Glomerular endothelial cell (primary cell): Measurements from ENCODE around the gene CSRNP2. TPM values are rescaled to one million over a fixed set of nuclear protein-coding genes. Genes with fewer than 3 reads are reported as not detected.
A peak's percentile ranks its signal among the peaks of the same experiment; 100 is the strongest.
"Not testable (repeated sequence)": the region's sequence is repeated elsewhere in the genome, so short reads cannot be mapped to it uniquely, and the experiment has no call there.

Experiments used
- DNase-seq: peaks from one replicate; pipeline ENCODE4 v3.0.0-alpha.2; 2011; ENCODE audit warnings: low read depth, low spot score; ENCODE audit errors: extremely low read depth
- total RNA-seq: library from RNA; depleted of rRNA; stranded (reverse); fragments of >200 nt; gene quantifications from 2 replicates; pipeline ENCODE4 v1.2.3, GENCODE V29; 2015

Gene CSRNP2
- total RNA-seq, 1 donor from 2014 or later: 41.3 TPM

GRCh38 chr12:51078346-51078745 lies 5.0 kb downstream of the CSRNP2 start:
- not testable (repeated sequence) for DNase-seq

DNA sequence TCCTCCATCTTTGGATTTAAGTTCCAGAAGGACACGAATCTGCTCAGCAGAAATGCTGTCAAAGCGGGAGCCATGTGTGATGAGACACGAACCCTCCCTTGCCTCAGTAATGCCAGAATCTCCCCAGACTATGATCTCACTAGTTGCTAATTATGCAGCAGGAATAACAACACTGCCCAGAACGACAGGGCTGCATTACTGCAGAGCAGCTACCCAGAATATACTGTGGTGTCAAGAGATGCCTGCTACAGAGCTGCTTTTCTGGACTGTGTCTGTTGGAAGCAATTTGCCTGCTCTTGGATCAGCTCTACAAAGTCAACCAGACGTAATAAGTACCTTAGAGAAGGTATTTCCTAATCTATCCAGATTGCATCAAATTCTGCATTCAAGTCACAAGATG lies 5.5 kb downstream of the CSRNP2 start:
- DNase-seq: no peak

- no peak for DNase-seq
Observed at GRCh38 chr12:51076236-51076930, 7.0 kb downstream of the CSRNP2 start.

DNA sequence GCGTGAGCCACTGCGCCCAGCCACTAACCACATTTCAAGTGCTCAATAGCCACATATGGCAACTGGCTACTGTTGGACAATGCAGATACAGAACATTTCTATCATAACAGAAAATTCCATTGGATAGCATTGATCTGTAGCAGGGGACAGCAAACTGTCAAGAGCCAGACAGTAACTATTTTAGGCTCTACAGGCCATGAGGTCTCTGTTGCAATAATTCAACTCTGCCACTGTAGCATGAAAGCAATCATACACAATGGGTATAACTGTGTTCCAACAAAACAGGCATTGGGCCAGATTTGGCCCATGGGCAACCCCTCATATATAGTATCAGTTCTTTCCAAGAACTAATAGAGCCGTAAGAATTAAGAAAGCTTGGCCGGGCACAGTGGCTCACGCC lies 8.0 kb downstream of the CSRNP2 start:
- no peak for DNase-seq

DNA sequence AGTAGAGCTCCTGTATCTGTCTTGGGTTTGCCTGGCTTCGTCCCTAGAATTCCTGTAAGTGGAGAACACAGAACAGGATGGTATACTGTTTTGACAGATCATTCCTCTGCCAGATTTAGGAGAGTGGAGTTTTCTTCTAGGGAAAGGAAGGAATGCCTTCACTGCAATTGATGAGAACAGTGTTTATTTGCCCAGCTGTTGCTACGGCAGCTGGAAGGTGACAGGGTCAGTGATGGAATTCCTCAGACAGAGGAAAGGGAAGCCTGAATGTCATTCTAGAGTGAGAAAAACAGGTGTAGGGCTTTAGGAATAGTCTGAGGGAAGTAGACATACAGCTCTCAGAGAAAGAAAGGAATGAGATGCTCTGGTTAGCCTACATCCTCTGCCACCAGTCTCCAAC lies 11.7 kb downstream of the CSRNP2 start:
- no peak for DNase-seq

- no peak for DNase-seq
Observed at GRCh38 chr12:51070004-51070403, 13.4 kb downstream of the CSRNP2 start.

DNA sequence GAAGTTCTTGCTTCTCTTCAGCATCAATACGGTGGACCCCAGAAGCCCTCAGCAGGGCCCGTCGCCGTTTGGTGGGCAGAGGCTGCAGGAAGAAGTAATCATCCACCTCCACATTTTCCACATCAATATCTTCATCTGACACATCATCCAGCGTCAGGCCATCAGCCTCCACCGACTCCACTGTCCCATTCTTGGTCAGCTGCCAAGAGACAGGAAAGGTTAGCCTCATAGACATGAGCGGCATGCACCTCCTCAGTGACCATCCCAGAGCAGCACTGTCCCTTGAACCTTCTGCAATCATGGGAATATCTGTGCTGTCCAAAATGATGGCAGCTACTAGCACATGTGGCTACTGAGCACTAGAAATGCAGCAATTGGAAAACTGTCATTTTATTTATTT lies 15.6 kb downstream of the CSRNP2 start:
- DNase-seq: no peak

GRCh38 chr12:51067229-51067628 lies 16.2 kb downstream of the CSRNP2 start:
- no peak for DNase-seq

DNA sequence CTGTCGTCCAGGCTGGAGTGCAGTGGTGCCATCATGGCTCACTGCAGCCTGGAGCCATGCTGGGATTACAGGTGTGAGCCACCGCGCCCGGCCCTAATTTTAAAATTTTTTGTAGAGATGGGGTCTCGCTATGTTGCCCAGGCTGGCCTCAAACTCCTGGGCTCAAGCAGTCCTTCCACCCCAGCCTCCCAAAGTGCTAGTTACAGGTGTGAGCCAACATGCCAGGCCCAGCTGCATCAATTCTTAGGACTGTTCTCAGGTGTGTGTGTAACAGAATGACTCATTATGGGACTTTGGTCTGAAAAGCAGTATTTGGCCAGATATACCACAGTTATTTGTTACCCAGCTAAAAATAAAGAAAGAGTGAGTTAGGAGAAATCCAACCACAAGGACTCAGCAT lies 17.9 kb downstream of the CSRNP2 start:
- DNase-seq: no peak

- DNase-seq: no peak
Observed at GRCh38 chr12:51062631-51063397, 20.6 kb downstream of the CSRNP2 start.

DNA sequence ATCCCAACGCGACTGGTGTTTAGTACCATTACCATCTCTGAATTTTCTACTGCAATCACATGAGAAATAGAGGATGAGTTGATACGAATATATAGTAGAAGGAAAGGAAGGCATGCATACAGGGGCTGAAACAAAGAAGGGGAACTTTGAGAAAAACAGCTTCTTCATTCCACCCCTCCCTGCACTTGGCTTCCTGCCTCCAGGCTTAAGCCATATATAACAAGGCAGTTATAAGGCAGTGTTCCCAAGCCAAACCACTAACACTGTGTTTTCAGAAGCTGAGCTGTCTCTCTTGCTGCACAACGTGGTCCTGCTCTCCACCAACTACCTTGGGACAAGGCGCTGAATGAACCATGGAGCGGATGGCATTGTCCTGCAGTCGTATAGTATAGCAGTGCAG lies 24.3 kb downstream of the CSRNP2 start:
- no peak for DNase-seq

- no peak for DNase-seq
Observed at GRCh38 chr12:51056242-51056641, 27.2 kb downstream of the CSRNP2 start.

- DNase-seq: no peak
Observed at GRCh38 chr12:51055060-51055459, 28.3 kb downstream of the CSRNP2 start.

DNA sequence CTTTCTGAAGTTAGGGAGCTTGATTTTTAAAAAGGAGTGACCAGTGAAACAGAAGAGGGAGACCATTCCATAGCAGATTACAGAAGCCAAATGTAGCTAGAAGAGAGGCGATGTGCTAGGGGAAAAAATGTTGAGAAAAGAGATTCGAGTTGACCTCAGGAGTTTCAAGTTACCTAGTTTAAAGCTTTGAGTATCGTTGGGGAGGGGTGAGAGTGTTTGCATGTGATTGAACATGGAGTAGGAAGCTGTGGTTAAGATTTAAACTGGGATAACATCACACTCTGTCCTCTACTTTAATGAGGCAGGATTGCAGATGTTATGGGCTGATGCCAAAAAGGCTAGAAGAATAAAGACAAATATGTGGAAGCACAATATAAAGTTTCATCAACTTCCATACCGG lies 31.6 kb downstream of the CSRNP2 start:
- no peak for DNase-seq

DNA sequence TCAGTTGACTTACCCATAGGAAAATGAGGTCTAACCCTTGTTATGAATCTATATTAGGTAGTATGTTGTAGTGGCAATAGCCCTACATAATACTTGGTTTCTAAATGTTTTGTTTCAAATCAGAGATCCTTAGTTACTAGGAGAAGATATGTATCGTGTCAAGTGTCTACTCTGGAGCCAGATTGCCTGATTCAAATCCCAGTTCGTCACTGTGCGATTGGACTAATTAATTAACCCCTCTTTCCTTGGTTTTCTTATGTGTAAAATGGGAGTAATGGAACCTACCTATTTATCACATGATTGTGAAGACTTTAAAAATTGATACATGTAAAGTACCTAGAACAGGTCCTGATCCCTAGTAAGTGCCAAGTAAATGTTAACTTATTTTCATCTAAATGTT lies 33.9 kb downstream of the CSRNP2 start:
- no peak for DNase-seq

DNA sequence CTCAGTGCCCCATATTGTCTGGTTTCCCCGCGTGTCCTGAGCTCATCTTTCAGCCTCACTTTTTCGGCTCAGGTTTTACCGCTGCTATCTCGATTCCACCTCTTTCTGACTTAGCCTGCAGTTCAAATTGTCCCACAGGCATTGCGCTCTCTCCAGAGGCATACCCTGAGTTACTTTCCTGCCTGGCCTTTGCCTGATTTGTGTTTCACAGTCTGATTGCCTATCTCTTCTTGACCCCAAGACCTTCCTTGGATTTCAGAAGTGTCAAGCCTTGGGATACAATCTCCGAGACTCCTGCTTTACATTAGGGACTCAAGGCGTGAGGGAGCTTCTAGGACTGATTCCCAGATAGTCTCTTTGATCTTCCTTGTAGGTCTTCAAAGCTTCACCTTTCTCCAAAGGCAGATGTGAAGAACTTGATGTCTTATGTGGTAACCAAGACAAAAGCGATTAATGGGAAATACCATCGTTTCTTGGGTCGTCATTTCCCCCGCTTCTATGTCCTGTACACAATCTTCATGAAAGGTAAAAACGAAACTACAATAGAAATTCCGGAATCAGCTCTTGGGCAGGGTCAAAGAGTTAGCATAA lies 34.6 kb downstream of the CSRNP2 start:
- DNase-seq: no peak

DNA sequence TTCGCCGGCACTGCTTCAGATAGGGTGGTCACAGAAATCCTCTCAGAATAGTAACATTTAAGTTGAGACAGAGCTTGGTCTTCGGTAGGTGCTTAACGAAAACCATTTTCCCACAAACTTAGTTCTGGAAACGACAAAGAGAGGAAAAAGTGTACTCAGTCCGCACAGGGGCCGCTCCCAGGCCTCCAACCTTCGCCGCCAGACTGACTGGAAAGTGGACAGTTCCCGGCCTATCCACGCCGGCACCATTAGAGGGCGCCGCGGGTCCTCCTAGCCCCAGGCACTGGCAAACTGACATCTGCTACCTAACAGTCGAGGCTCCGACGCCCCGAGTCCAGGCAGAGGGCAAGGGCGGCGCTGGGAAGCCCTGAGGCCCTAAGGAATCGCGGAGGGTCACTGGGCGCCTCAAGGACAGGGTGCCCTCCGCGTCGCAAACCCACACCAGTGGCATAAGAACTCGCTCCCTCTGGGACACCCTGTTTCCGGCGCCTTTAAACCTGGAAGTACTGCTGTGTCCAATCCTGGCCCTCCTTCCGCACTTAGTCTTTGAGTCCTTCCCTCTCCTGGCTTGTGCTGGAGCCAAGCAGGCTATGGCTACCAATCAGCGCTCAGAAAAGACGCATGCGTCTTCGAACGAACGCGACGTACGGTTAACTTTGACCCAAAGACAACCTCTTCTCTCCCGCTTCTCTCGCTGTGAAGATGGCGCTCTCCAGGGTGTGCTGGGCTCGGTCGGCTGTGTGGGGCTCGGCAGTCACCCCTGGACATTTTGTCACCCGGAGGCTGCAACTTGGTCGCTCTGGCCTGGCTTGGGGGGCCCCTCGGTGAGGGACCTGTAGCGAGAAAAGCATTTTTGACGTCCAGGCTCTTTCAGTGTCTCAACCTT lies 35.5 kb downstream of the CSRNP2 start, which contains the start of gene LETMD1:
LETMD1 (plus strand) TSS at position 673 of the 886 bp plus-strand sequence; CDS start at position 703, 30 bp downstream.
- DNase-seq: peak; percentile 96

DNA sequence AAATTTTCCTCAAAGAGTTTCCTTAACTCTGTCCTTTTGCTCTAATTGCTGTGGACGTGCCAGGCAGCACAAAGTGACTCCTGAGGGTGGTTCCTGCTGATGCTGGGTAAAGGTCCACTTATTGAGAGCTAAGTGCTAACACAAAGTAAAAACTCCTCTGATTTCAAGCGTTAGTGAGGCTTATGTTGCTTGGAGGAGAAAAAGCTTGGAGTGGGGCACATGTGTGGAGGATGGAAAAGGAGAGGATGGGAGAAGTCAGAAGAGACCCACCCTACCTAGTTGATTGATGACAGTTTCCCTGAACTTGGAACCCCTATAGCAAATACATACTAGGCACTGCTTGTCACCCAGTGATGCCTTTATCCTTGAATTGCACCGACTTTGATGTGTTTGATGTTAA lies 47.1 kb downstream of the CSRNP2 start:
- no peak for DNase-seq

GRCh38 chr12:51033457-51034089 lies 49.8 kb downstream of the CSRNP2 start:
- no peak for DNase-seq

DNA sequence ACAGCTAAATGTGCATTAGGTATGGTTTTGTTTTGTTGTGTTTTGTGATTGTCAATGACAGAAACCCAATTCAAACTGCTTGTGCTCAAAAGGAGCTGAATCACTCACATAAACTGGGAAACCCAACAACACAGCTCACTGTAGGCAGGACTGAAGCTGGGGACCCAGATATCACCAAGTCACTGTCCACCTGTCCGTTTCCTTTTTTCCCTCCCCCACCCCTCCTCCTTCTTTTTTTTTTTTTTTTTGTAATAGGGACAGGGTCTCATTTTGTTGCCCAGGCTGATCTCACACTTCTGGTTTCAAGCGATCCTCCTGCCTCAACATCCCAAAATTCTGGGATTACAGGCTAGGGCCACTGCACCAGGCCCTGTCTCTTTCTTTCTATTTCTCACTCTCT lies 50.3 kb downstream of the CSRNP2 start:
- no peak for DNase-seq

DNA sequence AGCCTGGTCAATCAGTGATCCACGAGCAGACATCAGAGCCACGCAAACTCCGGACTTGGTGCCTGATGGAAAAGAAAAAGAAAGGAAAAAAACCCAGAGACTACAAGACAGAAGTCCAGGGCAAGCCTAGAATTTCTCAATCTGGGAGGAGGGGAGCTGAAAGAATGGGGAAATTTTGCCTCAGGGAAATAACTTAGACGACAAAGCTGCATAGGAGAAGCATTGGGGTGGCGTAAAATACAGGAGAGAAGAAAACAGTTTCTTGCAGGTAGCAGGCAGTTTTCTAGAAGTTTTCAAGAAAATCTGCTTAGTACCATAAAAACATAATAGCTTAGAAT lies 54.6 kb downstream of the CSRNP2 start:
- DNase-seq: no peak
